Activated CD4-positive, alpha-beta T cell treated with anti-CD3 and anti-CD28 coated beads, Interleukin-2, amount 50 U/mL, for 24 hours (primary cell): Measurements from ENCODE around the gene COL18A1.

Source experiments
- DNase-seq, 2 donors: peaks; one replicate each; pipeline ENCODE4 v3.0.0-alpha.2; 2020; ENCODE audit warnings: low read depth in 1 of 2, low spot score in 1 of 2

The COL18A1 gene

GRCh38 chr21:45466330-45467220 lies 61.6 kb downstream of the COL18A1 start:
- no peak for DNase-seq

GRCh38 chr21:45467221-45467779 lies 62.3 kb downstream of the COL18A1 start:
- DNase-seq: no peak

GRCh38 chr21:45468051-45468970 lies 63.3 kb downstream of the COL18A1 start:
- DNase-seq: no peak

- DNase-seq: no peak
These were observed 64.0 kb downstream of the COL18A1 start for GRCh38 chr21:45468971-45469272.

GRCh38 chr21:45469273-45470086 lies 64.5 kb downstream of the COL18A1 start:
- DNase-seq: no peak

GRCh38 chr21:45470087-45470515 lies 65.1 kb downstream of the COL18A1 start:
- no peak for DNase-seq

GRCh38 chr21:45470773-45471524 lies 66.0 kb downstream of the COL18A1 start:
- DNase-seq: peak in 1 of 2 donors; percentile 20

- DNase-seq: no peak
These were observed 66.7 kb downstream of the COL18A1 start for GRCh38 chr21:45471525-45472221.

- no peak for DNase-seq
These were observed 67.7 kb downstream of the COL18A1 start for GRCh38 chr21:45472445-45473365.

GRCh38 chr21:45473496-45474322 lies 68.7 kb downstream of the COL18A1 start:
- no peak for DNase-seq

- DNase-seq: no peak
These were observed 69.5 kb downstream of the COL18A1 start for GRCh38 chr21:45474323-45474950.

- no peak for DNase-seq
These were observed 70.2 kb downstream of the COL18A1 start for GRCh38 chr21:45475004-45475685.

GRCh38 chr21:45475797-45476570 lies 71.0 kb downstream of the COL18A1 start:
- DNase-seq: no peak

GRCh38 chr21:45476582-45476981 lies 71.6 kb downstream of the COL18A1 start:
- DNase-seq: no peak

- DNase-seq: no peak
These were observed 72.5 kb downstream of the COL18A1 start for GRCh38 chr21:45477176-45478114.
